ENCODE results near the gene PTH2.

The PTH2 gene

GRCh38 chr19:49407079-49407478 lies 16.2 kb downstream of the PTH2 start:
- Histone ChIP-seq H3K9me3 (ENCODE audit: control insufficient read depth in 1 of 2, low read length in 2 of 2) (no peaks in the 10 kb centered on the region), H3K4me3 (ENCODE audit: low read depth in 1 of 2, low read length in 2 of 2) (no peak overlapping the region), H3K27ac (ENCODE audit: low read length) (no peak overlapping the region), H3K27me3 (ENCODE audit: low read depth, low read length) (no peaks in the 10 kb centered on the region), H3K36me3 (ENCODE audit: control insufficient read depth in 1 of 2, insufficient read depth in 2 of 2, low read length in 2 of 2) (no peaks in the 10 kb centered on the region), H3K4me1 (ENCODE audit: control insufficient read depth in 1 of 2, insufficient read depth in 2 of 2, low read length in 2 of 2) (no peaks in the 10 kb centered on the region)

GRCh38 chr19:49403404-49404187 lies 19.6 kb downstream of the PTH2 start:
- no peaks in the 10 kb centered on the region for H3K36me3 ChIP-seq (ENCODE audit: control insufficient read depth in 1 of 2, insufficient read depth in 2 of 2, low read length in 2 of 2)
- no peak overlapping the region for H3K27ac ChIP-seq (ENCODE audit: low read length)
- H3K4me1 ChIP-seq (ENCODE audit: control insufficient read depth in 1 of 2, insufficient read depth in 2 of 2, low read length in 2 of 2) = no peaks in the 10 kb centered on the region
- no peaks in the 10 kb centered on the region for H3K9me3 ChIP-seq (ENCODE audit: control insufficient read depth in 1 of 2, low read length in 2 of 2)
- no peak overlapping the region for H3K4me3 ChIP-seq (ENCODE audit: low read depth in 1 of 2, low read length in 2 of 2)
- no peaks in the 10 kb centered on the region for H3K27me3 ChIP-seq (ENCODE audit: low read depth, low read length)

- no peaks in the 10 kb centered on the region for H3K27me3 ChIP-seq (ENCODE audit: low read depth, low read length)
- no peaks in the 10 kb centered on the region for H3K36me3 ChIP-seq (ENCODE audit: control insufficient read depth in 1 of 2, insufficient read depth in 2 of 2, low read length in 2 of 2)
- H3K4me1 ChIP-seq (ENCODE audit: control insufficient read depth in 1 of 2, insufficient read depth in 2 of 2, low read length in 2 of 2) = no peaks in the 10 kb centered on the region
- H3K9me3 ChIP-seq (ENCODE audit: control insufficient read depth in 1 of 2, low read length in 2 of 2) = no peaks in the 10 kb centered on the region
- H3K4me3 ChIP-seq (ENCODE audit: low read depth in 1 of 2, low read length in 2 of 2) = no peak overlapping the region
- no peak overlapping the region for H3K27ac ChIP-seq (ENCODE audit: low read length)
Measured at GRCh38 chr19:49400029-49400428, 23.2 kb downstream of the PTH2 start.

GRCh38 chr19:49398931-49399330 lies 24.3 kb downstream of the PTH2 start:
- Histone ChIP-seq H3K4me3 (ENCODE audit: low read depth in 1 of 2, low read length in 2 of 2) (no peak overlapping the region), H3K36me3 (ENCODE audit: control insufficient read depth in 1 of 2, insufficient read depth in 2 of 2, low read length in 2 of 2) (no peaks in the 10 kb centered on the region), H3K4me1 (ENCODE audit: control insufficient read depth in 1 of 2, insufficient read depth in 2 of 2, low read length in 2 of 2) (no peaks in the 10 kb centered on the region), H3K9me3 (ENCODE audit: control insufficient read depth in 1 of 2, low read length in 2 of 2) (no peaks in the 10 kb centered on the region), H3K27me3 (ENCODE audit: low read depth, low read length) (no peaks in the 10 kb centered on the region), H3K27ac (ENCODE audit: low read length) (no peak overlapping the region)

- Histone ChIP-seq H3K36me3 (ENCODE audit: control insufficient read depth in 1 of 2, insufficient read depth in 2 of 2, low read length in 2 of 2) (no peaks in the 10 kb centered on the region), H3K4me1 (ENCODE audit: control insufficient read depth in 1 of 2, insufficient read depth in 2 of 2, low read length in 2 of 2) (no peaks in the 10 kb centered on the region), H3K27me3 (ENCODE audit: low read depth, low read length) (no peaks in the 10 kb centered on the region), H3K9me3 (ENCODE audit: control insufficient read depth in 1 of 2, low read length in 2 of 2) (no peaks in the 10 kb centered on the region), H3K4me3 (ENCODE audit: low read depth in 1 of 2, low read length in 2 of 2) (no peak overlapping the region), H3K27ac (ENCODE audit: low read length) (no peak overlapping the region)
Measured at GRCh38 chr19:49398001-49398615, 25.1 kb downstream of the PTH2 start.

- Histone ChIP-seq H3K9me3 (ENCODE audit: control insufficient read depth in 1 of 2, low read length in 2 of 2) (no peaks in the 10 kb centered on the region), H3K27me3 (ENCODE audit: low read depth, low read length) (no peaks in the 10 kb centered on the region), H3K27ac (ENCODE audit: low read length) (no peak overlapping the region), H3K4me3 (ENCODE audit: low read depth in 1 of 2, low read length in 2 of 2) (no peak overlapping the region), H3K4me1 (ENCODE audit: control insufficient read depth in 1 of 2, insufficient read depth in 2 of 2, low read length in 2 of 2) (no peaks in the 10 kb centered on the region), H3K36me3 (ENCODE audit: control insufficient read depth in 1 of 2, insufficient read depth in 2 of 2, low read length in 2 of 2) (no peaks in the 10 kb centered on the region)
Measured at GRCh38 chr19:49396738-49397505, 26.3 kb downstream of the PTH2 start.

- H3K27me3 ChIP-seq (ENCODE audit: low read depth, low read length) = no peaks in the 10 kb centered on the region
- H3K9me3 ChIP-seq (ENCODE audit: control insufficient read depth in 1 of 2, low read length in 2 of 2) = no peaks in the 10 kb centered on the region
- no peaks in the 10 kb centered on the region for H3K36me3 ChIP-seq (ENCODE audit: control insufficient read depth in 1 of 2, insufficient read depth in 2 of 2, low read length in 2 of 2)
- H3K27ac ChIP-seq (ENCODE audit: low read length) = no peak overlapping the region
- H3K4me1 ChIP-seq (ENCODE audit: control insufficient read depth in 1 of 2, insufficient read depth in 2 of 2, low read length in 2 of 2) = no peaks in the 10 kb centered on the region
- H3K4me3 ChIP-seq (ENCODE audit: low read depth in 1 of 2, low read length in 2 of 2) = no peak overlapping the region
Measured at GRCh38 chr19:49395581-49396407, 27.4 kb downstream of the PTH2 start.

- H3K36me3 ChIP-seq (ENCODE audit: control insufficient read depth in 1 of 2, insufficient read depth in 2 of 2, low read length in 2 of 2) = no peaks in the 10 kb centered on the region
- H3K27ac ChIP-seq (ENCODE audit: low read length) = no peak overlapping the region
Measured at GRCh38 chr19:49393881-49394280, 29.4 kb downstream of the PTH2 start.

GRCh38 chr19:49391581-49392399 lies 31.5 kb downstream of the PTH2 start:
- no peaks in the 10 kb centered on the region for H3K27me3 ChIP-seq (ENCODE audit: low read depth, low read length)

More at GRCh38 chr19:49393881-49394280, 29.4 kb downstream of the PTH2 start:
- Histone ChIP-seq H3K27me3 (ENCODE audit: low read depth, low read length) (no peaks in the 10 kb centered on the region), H3K9me3 (ENCODE audit: control insufficient read depth in 1 of 2, low read length in 2 of 2) (no peaks in the 10 kb centered on the region), H3K4me1 (ENCODE audit: control insufficient read depth in 1 of 2, insufficient read depth in 2 of 2, low read length in 2 of 2) (no peaks in the 10 kb centered on the region), H3K4me3 (ENCODE audit: low read depth in 1 of 2, low read length in 2 of 2) (no peak overlapping the region)

GRCh38 chr19:49390929-49391359 lies 32.3 kb downstream of the PTH2 start:
- H3K9me3 ChIP-seq (ENCODE audit: control insufficient read depth in 1 of 2, low read length in 2 of 2) = no peaks in the 10 kb centered on the region
- no peak overlapping the region for H3K27ac ChIP-seq (ENCODE audit: low read length)
- H3K4me3 ChIP-seq (ENCODE audit: low read depth in 1 of 2, low read length in 2 of 2) = no peak overlapping the region
- H3K4me1 ChIP-seq (ENCODE audit: control insufficient read depth in 1 of 2, insufficient read depth in 2 of 2, low read length in 2 of 2) = no peaks in the 10 kb centered on the region
- no peaks in the 10 kb centered on the region for H3K36me3 ChIP-seq (ENCODE audit: control insufficient read depth in 1 of 2, insufficient read depth in 2 of 2, low read length in 2 of 2)
- no peaks in the 10 kb centered on the region for H3K27me3 ChIP-seq (ENCODE audit: low read depth, low read length)

More at GRCh38 chr19:49391581-49392399, 31.5 kb downstream of the PTH2 start:
- Histone ChIP-seq H3K4me1 (ENCODE audit: control insufficient read depth in 1 of 2, insufficient read depth in 2 of 2, low read length in 2 of 2) (no peaks in the 10 kb centered on the region), H3K4me3 (ENCODE audit: low read depth in 1 of 2, low read length in 2 of 2) (no peak overlapping the region), H3K36me3 (ENCODE audit: control insufficient read depth in 1 of 2, insufficient read depth in 2 of 2, low read length in 2 of 2) (no peaks in the 10 kb centered on the region), H3K9me3 (ENCODE audit: control insufficient read depth in 1 of 2, low read length in 2 of 2) (no peaks in the 10 kb centered on the region), H3K27ac (ENCODE audit: low read length) (no peak overlapping the region)

All from muscle layer of duodenum (tissue), 2 donors.